BLaER1 treated with 17β-estradiol and CSF1 and Interleukin-3, amounts not matched to agents 10 nM and 100 nM (cell line): ENCODE data around the gene SLC24A4.

Experiments
- H3K27ac ChIP-seq, 11 experiments: shearing (Covaris generic); formaldehyde crosslinking; 2 replicates each; pipeline ENCODE4 v1.8.1; 2022
- H3K27me3 ChIP-seq, 11 experiments: shearing (Covaris generic); formaldehyde crosslinking; 2 replicates each; pipeline ENCODE4 v1.8.1; 2022
- H3K36me3 ChIP-seq, 11 experiments: shearing (Covaris generic); formaldehyde crosslinking; 2 replicates each; pipeline ENCODE4 v1.8.1; 2022
- H3K4me1 ChIP-seq, 10 experiments: shearing (Covaris generic); formaldehyde crosslinking; 2 replicates each; pipeline ENCODE4 v1.8.1; 2022
- H3K4me2 ChIP-seq, 11 experiments: shearing (Covaris generic); formaldehyde crosslinking; 2 replicates each; pipeline ENCODE4 v1.8.1; 2022
- H3K4me3 ChIP-seq, 10 experiments: shearing (Covaris generic); formaldehyde crosslinking; 2 replicates each; pipeline ENCODE4 v1.8.1; 2022
- H3K9ac ChIP-seq, 11 experiments: shearing (Covaris generic); formaldehyde crosslinking; 2 replicates each; pipeline ENCODE4 v1.8.1; 2022
- H3K9me3 ChIP-seq, 11 experiments: shearing (Covaris generic); formaldehyde crosslinking; replicated peaks in 1 of 11; 2 replicates each; pipeline ENCODE4 v1.8.1; 2022
- H4K20me1 ChIP-seq, 11 experiments: shearing (Covaris generic); formaldehyde crosslinking; 2 replicates each; pipeline ENCODE4 v1.8.1; 2022
- Cebpa-rat ChIP-seq, 11 experiments: shearing (Covaris generic); IDR thresholded peaks; 2 replicates each; pipeline ENCODE4 v1.8.1; 2022

Gene SLC24A4

GRCh38 chr14:92516344-92516965 lies 193.5 kb downstream of the SLC24A4 start:
- Histone ChIP-seq H3K4me3 (no peak overlapping the region), H3K36me3 (peaks cover 0 to 10% (median 0%) of the 10 kb centered on the region in 11 experiments; a peak in 1 of 22 replicates), H3K9ac (peak overlapping the region in 1 of 11 experiments; percentile 7; a peak in 2 of 22 replicates), H3K27ac (no peak overlapping the region; a peak in 2 of 22 replicates), H3K4me1 (peaks cover 35 to 81% (median 54%) of the 10 kb centered on the region in 10 experiments), H4K20me1 (peaks cover 0 to 56% (median 13%) of the 10 kb centered on the region in 11 experiments; a peak in 10 of 22 replicates), H3K4me2 (peak overlapping the region in 10 of 11 experiments; percentile 29 to 100 (median 97); a peak in 16 of 22 replicates), H3K27me3 (peaks cover 0 to 24% (median 9%) of the 10 kb centered on the region in 11 experiments; a peak in 14 of 22 replicates), H3K9me3 (no peaks in the 10 kb centered on the region)
- no peak for TF ChIP-seq Cebpa-rat (IDR thresholded peaks at IDR 0.05)

GRCh38 chr14:92516966-92517506 lies 194.1 kb downstream of the SLC24A4 start:
- Histone ChIP-seq H3K27ac (no peak overlapping the region; a peak in 1 of 22 replicates), H3K4me3 (no peak overlapping the region), H3K9ac (no peak overlapping the region), H3K4me1 (peaks cover 35 to 78% (median 54%) of the 10 kb centered on the region in 10 experiments), H3K36me3 (peaks cover 0 to 10% (median 0%) of the 10 kb centered on the region in 11 experiments; a peak in 1 of 22 replicates), H3K4me2 (peak overlapping the region in 5 of 11 experiments; percentile 21 to 100 (median 96); a peak in 6 of 22 replicates), H3K27me3 (peaks cover 0 to 24% (median 9%) of the 10 kb centered on the region in 11 experiments; a peak in 14 of 22 replicates), H3K9me3 (no peaks in the 10 kb centered on the region), H4K20me1 (peaks cover 0 to 61% (median 16%) of the 10 kb centered on the region in 11 experiments; a peak in 10 of 22 replicates)
- TF ChIP-seq Cebpa-rat (IDR thresholded peaks at IDR 0.05): no peak

- Histone ChIP-seq H3K4me3 (no peak overlapping the region), H3K27me3 (peaks cover 0 to 24% (median 8%) of the 10 kb centered on the region in 11 experiments; a peak in 14 of 22 replicates), H4K20me1 (peaks cover 0 to 67% (median 16%) of the 10 kb centered on the region in 11 experiments; a peak in 10 of 22 replicates), H3K9me3 (no peaks in the 10 kb centered on the region), H3K27ac (no peak overlapping the region), H3K36me3 (peaks cover 0 to 10% (median 0%) of the 10 kb centered on the region in 11 experiments; a peak in 1 of 22 replicates), H3K4me1 (peaks cover 32 to 74% (median 50%) of the 10 kb centered on the region in 10 experiments), H3K4me2 (peak overlapping the region in 3 of 11 experiments; percentile 21 to 96 (median 24); a peak in 2 of 22 replicates), H3K9ac (no peak overlapping the region)
- no peak for TF ChIP-seq Cebpa-rat (IDR thresholded peaks at IDR 0.05)
Observed at GRCh38 chr14:92517761-92518160, 194.8 kb downstream of the SLC24A4 start.

- Histone ChIP-seq H3K27me3 (peaks cover 0 to 6% (median 2%) of the 10 kb centered on the region in 11 experiments; a peak in 11 of 22 replicates), H3K9ac (0 out of 22 replicates have a peak overlapping the region, but pooled peaks of 1 of the 11 experiments have one; percentile 3), H3K4me3 (no peak overlapping the region), H3K27ac (peak overlapping the region in 4 of 11 experiments; percentile 9 to 44 (median 28); a peak in 6 of 22 replicates), H3K4me2 (peak overlapping the region in 9 of 11 experiments; percentile 1 to 70 (median 54); a peak in 14 of 22 replicates), H3K9me3 (no peaks in the 10 kb centered on the region), H4K20me1 (peaks cover 4 to 83% (median 23%) of the 10 kb centered on the region in 11 experiments; a peak in 20 of 22 replicates), H3K36me3 (peaks cover 0 to 10% (median 0%) of the 10 kb centered on the region in 11 experiments; a peak in 1 of 22 replicates), H3K4me1 (peaks cover 28 to 74% (median 45%) of the 10 kb centered on the region in 10 experiments)
- TF ChIP-seq Cebpa-rat (IDR thresholded peaks at IDR 0.05): no peak
Observed at GRCh38 chr14:92519246-92520101, 196.5 kb downstream of the SLC24A4 start.

- H3K9me3 ChIP-seq: no peaks in the 10 kb centered on the region
- H3K36me3 ChIP-seq: peaks cover 0 to 10% (median 0%) of the 10 kb centered on the region in 11 experiments; a peak in 1 of 22 replicates
- H3K27me3 ChIP-seq: no peaks in the 10 kb centered on the region
- H4K20me1 ChIP-seq: peaks cover 4 to 92% (median 32%) of the 10 kb centered on the region in 11 experiments; a peak in 20 of 22 replicates
- H3K4me2 ChIP-seq: peak overlapping the region in 9 of 11 experiments; percentile 1 to 70 (median 54); a peak in 14 of 22 replicates
- H3K9ac ChIP-seq: 0 out of 22 replicates have a peak overlapping the region, but pooled peaks of 1 of the 11 experiments have one; percentile 3
- no peak overlapping the region for H3K4me3 ChIP-seq
- H3K27ac ChIP-seq: peak overlapping the region in 3 of 11 experiments; percentile 20 to 44 (median 37); a peak in 5 of 22 replicates
- peaks cover 28 to 74% (median 45%) of the 10 kb centered on the region in 10 experiments for H3K4me1 ChIP-seq
- TF ChIP-seq Cebpa-rat (IDR thresholded peaks at IDR 0.05): no peak
Observed at GRCh38 chr14:92520102-92521057, 197.4 kb downstream of the SLC24A4 start.

GRCh38 chr14:92521058-92521415 lies 198.1 kb downstream of the SLC24A4 start:
- Histone ChIP-seq H3K27me3 (no peaks in the 10 kb centered on the region), H3K4me1 (peaks cover 24 to 71% (median 42%) of the 10 kb centered on the region in 10 experiments), H3K9me3 (no peaks in the 10 kb centered on the region), H3K4me2 (no peak overlapping the region), H3K4me3 (no peak overlapping the region), H3K27ac (no peak overlapping the region), H3K9ac (no peak overlapping the region), H4K20me1 (peaks cover 4 to 99% (median 37%) of the 10 kb centered on the region in 11 experiments; a peak in 20 of 22 replicates), H3K36me3 (peaks cover 0 to 10% (median 0%) of the 10 kb centered on the region in 11 experiments; a peak in 1 of 22 replicates)
- no peak for TF ChIP-seq Cebpa-rat (IDR thresholded peaks at IDR 0.05)

- peak overlapping the region in 9 of 11 experiments; percentile 48 to 75 (median 63); a peak in 12 of 22 replicates for H3K4me2 ChIP-seq
- peak overlapping the region in 1 of 11 experiments; percentile 36; a peak in 1 of 22 replicates for H3K27ac ChIP-seq
- H3K9me3 ChIP-seq: peaks cover 0 to 4% (median 0%) of the 10 kb centered on the region in 11 experiments; a peak in 5 of 22 replicates
- H4K20me1 ChIP-seq: peaks cover 4 to 92% (median 37%) of the 10 kb centered on the region in 11 experiments; a peak in 19 of 22 replicates
- H3K36me3 ChIP-seq: peaks cover 0 to 15% (median 0%) of the 10 kb centered on the region in 11 experiments; a peak in 3 of 22 replicates
- H3K4me1 ChIP-seq: peaks cover 24 to 44% (median 35%) of the 10 kb centered on the region in 10 experiments
- H3K9ac ChIP-seq: no peak overlapping the region; a peak in 2 of 22 replicates
- TF ChIP-seq Cebpa-rat (IDR thresholded peaks at IDR 0.05): no peak
- H3K4me3 ChIP-seq: no peak overlapping the region
- no peaks in the 10 kb centered on the region for H3K27me3 ChIP-seq
Observed at GRCh38 chr14:92523752-92524151, 200.8 kb downstream of the SLC24A4 start.
